GM18499 (cell line): Measurements from ENCODE around the gene KCTD1.

Source experiments
- ATAC-seq: cut with Tn5 transposase; IDR thresholded peaks from one replicate; pipeline ENCODE4 v1.9.1; 2021; ENCODE audit warnings: moderate number of reproducible peaks; ENCODE audit not compliant: insufficient read depth, unreplicated experiment

KCTD1 gene

DNA sequence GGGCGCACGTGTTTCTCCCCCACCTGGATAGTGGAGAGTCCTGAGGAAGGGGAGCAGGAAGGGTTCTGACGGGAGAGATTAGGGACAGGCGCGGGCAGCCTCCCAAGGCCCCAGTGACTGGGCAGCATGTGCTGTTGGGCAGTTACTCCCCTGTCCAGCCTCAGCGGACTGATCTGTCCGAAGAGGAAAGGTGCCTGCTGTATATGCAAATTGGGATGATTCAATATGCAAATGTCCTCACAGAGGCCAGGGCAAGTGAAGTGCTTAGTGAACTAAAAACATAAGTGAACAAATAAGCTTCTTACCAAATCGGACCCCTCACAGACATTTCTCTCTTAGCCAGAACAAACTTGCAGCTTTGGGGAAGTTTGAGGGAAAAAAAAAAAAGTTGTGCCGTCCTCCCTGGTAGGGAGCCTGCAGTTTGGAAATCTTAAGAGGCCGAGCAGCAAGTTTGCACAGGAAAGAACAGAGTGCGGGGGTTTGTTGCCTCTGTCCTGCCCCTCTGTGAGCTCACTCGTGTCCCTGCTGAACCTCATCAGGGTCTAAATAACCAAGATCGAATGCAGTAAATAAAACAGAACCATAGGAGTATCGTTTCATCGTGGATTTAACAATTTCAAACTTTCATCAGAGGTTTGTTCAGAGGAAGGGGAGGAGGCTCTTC lies 141.4 kb downstream of the KCTD1 start:
- ATAC-seq: no peak

DNA sequence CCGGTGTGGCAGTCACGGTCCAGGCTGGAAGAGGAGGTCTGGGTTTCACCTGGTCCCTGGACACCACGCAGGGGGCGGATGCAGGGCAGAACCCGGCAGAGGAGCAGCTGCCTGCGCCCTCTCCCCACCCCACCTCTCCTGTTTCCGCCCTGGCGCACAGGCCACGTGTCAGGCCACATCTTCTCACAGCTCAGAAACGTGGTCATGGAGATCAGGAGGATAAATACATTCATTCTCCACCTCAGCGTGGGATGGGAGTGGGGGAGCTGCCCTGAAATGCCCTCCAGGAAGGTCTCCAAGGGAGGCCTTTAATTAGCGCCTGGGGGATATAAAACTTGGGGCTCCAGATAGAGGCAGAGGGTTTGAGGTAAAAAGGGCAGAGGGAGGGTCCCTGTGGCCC lies 142.0 kb downstream of the KCTD1 start:
- ATAC-seq: no peak

- peak; percentile 64 for ATAC-seq
Measured at GRCh38 chr18:26405190-26405801, 143.1 kb downstream of the KCTD1 start.
